Ishikawa (cell line): Measurements from ENCODE around the gene ACOXL.

Source experiments
- CEBPB ChIP-seq: IDR thresholded peaks from 2 replicates; pipeline ENCODE4 v1.6.1; 2012
- CREB1 ChIP-seq: IDR thresholded peaks from 2 replicates; pipeline ENCODE4 v1.6.1; 2012; ENCODE audit warnings: low read depth
- EGR1 ChIP-seq: IDR thresholded peaks from 2 replicates; pipeline ENCODE4 v1.6.1; 2012
- EP300 ChIP-seq: IDR thresholded peaks from 2 replicates; pipeline ENCODE4 v1.6.1; 2012; ENCODE audit warnings: borderline replicate concordance
- FOXM1 ChIP-seq: IDR thresholded peaks from 2 replicates; pipeline ENCODE4 v1.6.1; 2012; ENCODE audit warnings: low read depth, borderline replicate concordance
- MAX ChIP-seq: IDR thresholded peaks from 2 replicates; pipeline ENCODE4 v1.6.1; 2012
- NFIC ChIP-seq: IDR thresholded peaks from 2 replicates; pipeline ENCODE4 v1.6.1; 2012
- RAD21 ChIP-seq: IDR thresholded peaks from 2 replicates; pipeline ENCODE4 v1.6.1; 2012; ENCODE audit warnings: low read depth
- TAF1 ChIP-seq: IDR thresholded peaks from 2 replicates; pipeline ENCODE4 v1.6.1; 2012; ENCODE audit warnings: low read depth, mild to moderate bottlenecking
- TCF12 ChIP-seq: IDR thresholded peaks from 2 replicates; pipeline ENCODE4 v1.6.1; 2012; ENCODE audit warnings: low read depth
- TEAD4 ChIP-seq: IDR thresholded peaks from 2 replicates; pipeline ENCODE4 v1.6.1; 2012
- USF1 ChIP-seq: IDR thresholded peaks from 2 replicates; pipeline ENCODE4 v1.6.1; 2012
- YY1 ChIP-seq: IDR thresholded peaks from 2 replicates; pipeline ENCODE4 v1.6.1; 2012; ENCODE audit warnings: low read depth
- ZBTB7A ChIP-seq: IDR thresholded peaks from 2 replicates; pipeline ENCODE4 v1.6.1; 2012; ENCODE audit warnings: low read depth
- TF ChIP-seq, protein P1 (sequence below): IDR thresholded peaks from 2 replicates; pipeline ENCODE4 v1.6.1; 2012; ENCODE audit warnings: low read depth, mild to moderate bottlenecking

The ACOXL gene

GRCh38 chr2:111127351-111127750, 395.0 kb downstream of the ACOXL start:
- no peak for TF ChIP-seq FOXM1
- no peak for TF ChIP-seq TAF1
- TF ChIP-seq, protein P1, sequence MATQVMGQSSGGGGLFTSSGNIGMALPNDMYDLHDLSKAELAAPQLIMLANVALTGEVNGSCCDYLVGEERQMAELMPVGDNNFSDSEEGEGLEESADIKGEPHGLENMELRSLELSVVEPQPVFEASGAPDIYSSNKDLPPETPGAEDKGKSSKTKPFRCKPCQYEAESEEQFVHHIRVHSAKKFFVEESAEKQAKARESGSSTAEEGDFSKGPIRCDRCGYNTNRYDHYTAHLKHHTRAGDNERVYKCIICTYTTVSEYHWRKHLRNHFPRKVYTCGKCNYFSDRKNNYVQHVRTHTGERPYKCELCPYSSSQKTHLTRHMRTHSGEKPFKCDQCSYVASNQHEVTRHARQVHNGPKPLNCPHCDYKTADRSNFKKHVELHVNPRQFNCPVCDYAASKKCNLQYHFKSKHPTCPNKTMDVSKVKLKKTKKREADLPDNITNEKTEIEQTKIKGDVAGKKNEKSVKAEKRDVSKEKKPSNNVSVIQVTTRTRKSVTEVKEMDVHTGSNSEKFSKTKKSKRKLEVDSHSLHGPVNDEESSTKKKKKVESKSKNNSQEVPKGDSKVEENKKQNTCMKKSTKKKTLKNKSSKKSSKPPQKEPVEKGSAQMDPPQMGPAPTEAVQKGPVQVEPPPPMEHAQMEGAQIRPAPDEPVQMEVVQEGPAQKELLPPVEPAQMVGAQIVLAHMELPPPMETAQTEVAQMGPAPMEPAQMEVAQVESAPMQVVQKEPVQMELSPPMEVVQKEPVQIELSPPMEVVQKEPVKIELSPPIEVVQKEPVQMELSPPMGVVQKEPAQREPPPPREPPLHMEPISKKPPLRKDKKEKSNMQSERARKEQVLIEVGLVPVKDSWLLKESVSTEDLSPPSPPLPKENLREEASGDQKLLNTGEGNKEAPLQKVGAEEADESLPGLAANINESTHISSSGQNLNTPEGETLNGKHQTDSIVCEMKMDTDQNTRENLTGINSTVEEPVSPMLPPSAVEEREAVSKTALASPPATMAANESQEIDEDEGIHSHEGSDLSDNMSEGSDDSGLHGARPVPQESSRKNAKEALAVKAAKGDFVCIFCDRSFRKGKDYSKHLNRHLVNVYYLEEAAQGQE, result no peak
- TF ChIP-seq ZBTB7A, result no peak
- no peak for TF ChIP-seq MAX
- TF ChIP-seq TEAD4, result no peak
- no peak for TF ChIP-seq YY1
- no peak for TF ChIP-seq CREB1
- no peak for TF ChIP-seq NFIC
- TF ChIP-seq RAD21, result no peak
- no peak for TF ChIP-seq CEBPB
- no peak for TF ChIP-seq TCF12
- TF ChIP-seq EP300, result no peak
- no peak for TF ChIP-seq EGR1
- no peak for TF ChIP-seq USF1

- no peak for TF ChIP-seq RAD21
- TF ChIP-seq TEAD4, result no peak
- TF ChIP-seq CEBPB, result no peak
- no peak for TF ChIP-seq CREB1
- TF ChIP-seq USF1, result no peak
- TF ChIP-seq, protein P1, result no peak
- TF ChIP-seq EGR1, result no peak
- TF ChIP-seq MAX, result no peak
- no peak for TF ChIP-seq FOXM1
- no peak for TF ChIP-seq TCF12
- no peak for TF ChIP-seq YY1
- TF ChIP-seq TAF1, result no peak
- no peak for TF ChIP-seq ZBTB7A
- TF ChIP-seq EP300, result no peak
- no peak for TF ChIP-seq NFIC
These were observed 395.7 kb downstream of the ACOXL start for GRCh38 chr2:111128096-111128495.

DNA sequence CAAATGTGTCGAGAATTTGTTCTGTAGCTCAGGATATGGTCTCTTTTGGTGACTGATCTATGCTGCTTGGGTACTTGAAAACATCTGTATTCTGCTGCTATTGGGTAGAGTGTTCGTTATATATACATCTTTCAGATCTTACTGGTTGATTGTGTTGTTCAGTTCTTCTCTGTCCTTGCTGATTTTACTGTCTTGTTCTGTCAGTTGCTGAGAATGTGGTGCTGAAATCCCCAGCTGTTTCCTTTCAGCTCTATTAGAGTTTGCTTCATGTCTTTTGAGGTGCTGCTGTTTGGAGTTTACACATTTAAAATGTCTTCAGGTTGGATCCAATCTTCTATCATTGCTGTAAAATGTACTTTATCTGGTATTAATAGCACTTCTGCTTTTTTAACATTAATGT, 401.2 kb downstream of the ACOXL start:
- no peak for TF ChIP-seq ZBTB7A
- no peak for TF ChIP-seq YY1
- no peak for TF ChIP-seq CEBPB
- no peak for TF ChIP-seq MAX
- no peak for TF ChIP-seq EP300
- no peak for TF ChIP-seq TCF12
- no peak for TF ChIP-seq CREB1
- TF ChIP-seq, protein P1, result no peak
- no peak for TF ChIP-seq NFIC
- TF ChIP-seq RAD21, result no peak
- TF ChIP-seq TEAD4, result no peak
- TF ChIP-seq TAF1, result no peak
- no peak for TF ChIP-seq FOXM1
- no peak for TF ChIP-seq USF1
- no peak for TF ChIP-seq EGR1

- TF ChIP-seq MAX (no peak), TCF12 (no peak), CREB1 (no peak), USF1 (no peak), CEBPB (no peak), RAD21 (no peak), TAF1 (no peak), EGR1 (no peak), YY1 (no peak), FOXM1 (no peak), NFIC (no peak), ZBTB7A (no peak), TEAD4 (no peak), EP300 (no peak)
- TF ChIP-seq, protein P1, result no peak
These were observed 401.7 kb downstream of the ACOXL start for GRCh38 chr2:111134055-111134454.
